Stimulated activated naive CD4-positive, alpha-beta T cell treated with Interleukin-2 at 50 U/mL for 16 hours (primary cell): ENCODE results near the gene IFITM5.
"Not testable (repeated sequence)": the region's sequence is repeated elsewhere in the genome, so short reads cannot be mapped to it uniquely, and the experiment has no call there.

ENCODE experiments used
- DNase-seq: peaks from one replicate; lab custom pipeline; 2025; lab: John Stamatoyannopoulos, UW

Gene IFITM5

GRCh38 chr11:328012-328411 is 28.7 kb upstream of the IFITM5 start:
- DNase-seq = no peak

- no peak for DNase-seq
Observed at GRCh38 chr11:327581-327923, 28.2 kb upstream of the IFITM5 start.

GRCh38 chr11:326842-327580 is 27.7 kb upstream of the IFITM5 start:
- DNase-seq = peak; percentile 23

GRCh38 chr11:326592-326841 is 27.2 kb upstream of the IFITM5 start:
- DNase-seq = no peak

- DNase-seq = no peak
Observed at GRCh38 chr11:325796-326591, 26.7 kb upstream of the IFITM5 start.

GRCh38 chr11:324593-325517 is 25.5 kb upstream of the IFITM5 start:
- not testable (repeated sequence) for DNase-seq

GRCh38 chr11:324156-324555 is 24.8 kb upstream of the IFITM5 start:
- no peak for DNase-seq

GRCh38 chr11:319888-320273 is 20.6 kb upstream of the IFITM5 start:
- not testable (repeated sequence) for DNase-seq

- DNase-seq = not testable (repeated sequence)
Observed at GRCh38 chr11:319121-319887, 20.0 kb upstream of the IFITM5 start.

GRCh38 chr11:318405-319120 is 19.2 kb upstream of the IFITM5 start:
- not testable (repeated sequence) for DNase-seq

- DNase-seq = not testable (repeated sequence)
Observed at GRCh38 chr11:317668-318404, 18.5 kb upstream of the IFITM5 start.

GRCh38 chr11:316891-317301 is 17.6 kb upstream of the IFITM5 start:
- DNase-seq = no peak

GRCh38 chr11:316031-316701 is 16.8 kb upstream of the IFITM5 start:
- no peak for DNase-seq

GRCh38 chr11:315516-315994 is 16.2 kb upstream of the IFITM5 start:
- DNase-seq = no peak

GRCh38 chr11:315051-315481 is 15.7 kb upstream of the IFITM5 start:
- no peak for DNase-seq

GRCh38 chr11:314554-314875 is 15.2 kb upstream of the IFITM5 start:
- not testable (repeated sequence) for DNase-seq

GRCh38 chr11:313787-314553 is 14.6 kb upstream of the IFITM5 start, which contains the start of gene IFITM1:
IFITM1 (plus strand) TSS chr11:314040; CDS start chr11:314171, 131 bp downstream.
- DNase-seq = peak; percentile 42

GRCh38 chr11:313304-313786 is 14.0 kb upstream of the IFITM5 start:
- DNase-seq = no peak
